HG03442 (cell line): ENCODE results near the gene MEF2D.

Source experiments
- ATAC-seq: cut with Tn5 transposase; IDR thresholded peaks from one replicate; pipeline ENCODE4 v1.9.1; 2021; ENCODE audit warnings: mild to moderate bottlenecking, moderate library complexity; ENCODE audit not compliant: unreplicated experiment

The MEF2D gene

DNA sequence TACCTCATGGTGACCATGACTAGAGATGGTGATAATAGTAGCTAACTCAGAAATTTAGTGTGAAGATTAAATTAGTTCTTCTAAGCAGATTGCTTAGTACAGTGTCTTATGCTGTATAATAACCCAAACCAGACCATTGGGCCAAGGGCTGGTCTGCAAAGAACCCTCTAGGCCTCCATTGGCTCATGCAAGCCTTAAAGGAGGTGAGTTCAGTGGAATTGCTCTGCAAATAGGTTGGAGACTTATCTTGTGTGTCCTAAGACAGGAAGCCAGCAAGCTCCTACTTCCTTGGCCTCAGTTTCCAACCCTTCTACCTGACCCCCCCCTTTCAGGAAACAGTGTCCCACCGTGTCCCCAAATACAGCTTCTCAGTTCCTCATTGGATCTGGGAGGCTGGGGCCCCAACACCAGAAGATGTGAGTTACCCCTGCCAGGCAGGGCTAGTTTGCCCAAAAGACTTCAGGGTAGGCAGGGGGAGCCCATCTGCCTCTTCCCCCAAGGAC is 1.9 kb upstream of the MEF2D start:
- no peak for ATAC-seq

- ATAC-seq = peak; percentile 45
These were observed 375 bp upstream of the MEF2D start for GRCh38 chr1:156500793-156501506.

- no peak for ATAC-seq
These were observed 583 bp downstream of the MEF2D start for GRCh38 chr1:156499842-156500542.

GRCh38 chr1:156499194-156499841 is 1.3 kb downstream of the MEF2D start:
- ATAC-seq = no peak

DNA sequence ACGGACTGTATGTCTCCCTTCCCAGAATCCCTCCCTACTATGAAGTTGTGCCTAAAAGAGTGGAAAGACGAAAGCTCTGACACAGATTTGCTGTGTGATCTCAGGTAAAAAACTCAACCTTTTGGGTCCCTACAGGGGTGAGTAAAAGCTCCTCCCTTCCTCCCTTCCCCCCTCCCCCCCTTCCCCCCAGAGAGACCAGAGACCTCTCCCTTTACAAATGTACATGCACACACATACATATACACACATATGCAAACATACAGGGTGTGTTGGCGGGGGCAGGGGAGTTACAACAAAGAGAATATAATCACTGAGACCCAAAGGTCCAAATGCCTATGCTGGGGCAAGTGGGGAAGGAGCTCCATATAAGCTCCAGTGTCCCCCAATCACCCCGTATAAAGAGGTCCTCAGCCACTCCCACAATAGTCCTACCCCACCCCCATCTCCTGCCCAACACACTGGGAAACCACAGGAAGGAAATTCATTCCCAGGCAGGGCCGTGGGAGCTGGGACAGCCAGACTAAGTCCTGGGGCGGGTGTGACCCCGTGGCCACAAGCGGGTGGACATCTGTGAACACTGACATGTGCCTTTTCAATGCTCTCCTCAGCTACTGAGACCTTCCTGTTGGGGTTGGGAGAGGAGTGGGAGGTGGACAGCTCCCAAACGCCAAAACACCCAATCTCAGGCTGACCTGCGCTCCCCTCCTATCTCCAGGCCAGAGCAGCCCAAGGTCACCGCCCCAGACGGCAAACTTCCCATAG is 2.0 kb downstream of the MEF2D start:
- ATAC-seq = no peak

- ATAC-seq = no peak
These were observed 2.7 kb downstream of the MEF2D start for GRCh38 chr1:156497743-156498431.

GRCh38 chr1:156497078-156497742 is 3.4 kb downstream of the MEF2D start:
- ATAC-seq = no peak

GRCh38 chr1:156496211-156496761 is 4.3 kb downstream of the MEF2D start:
- ATAC-seq = no peak

GRCh38 chr1:156495401-156496140 is 5.0 kb downstream of the MEF2D start:
- ATAC-seq = no peak

GRCh38 chr1:156494309-156494895 is 6.2 kb downstream of the MEF2D start:
- no peak for ATAC-seq

DNA sequence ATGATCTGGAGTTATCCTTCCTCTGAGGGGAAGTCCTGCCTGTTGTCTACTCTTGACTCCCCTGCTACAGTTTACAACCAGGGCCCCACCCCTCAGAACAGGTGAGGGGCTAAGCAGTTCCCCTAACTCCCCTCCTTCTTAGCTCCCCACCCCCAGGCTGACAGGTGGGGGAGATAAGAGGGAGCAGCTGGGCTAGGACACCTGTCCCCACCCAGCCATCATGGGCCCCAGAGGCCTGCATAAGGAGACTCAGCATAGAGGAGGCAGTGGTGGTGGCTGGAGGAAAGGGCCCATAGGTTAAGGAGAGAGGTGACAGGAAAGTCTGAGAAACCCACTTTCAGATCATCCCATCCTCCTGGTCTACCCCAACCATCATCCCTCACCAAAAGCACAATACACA is 6.8 kb downstream of the MEF2D start:
- no peak for ATAC-seq

- ATAC-seq = no peak
These were observed 7.4 kb downstream of the MEF2D start for GRCh38 chr1:156493154-156493631.

GRCh38 chr1:156492591-156493080 is 7.9 kb downstream of the MEF2D start:
- no peak for ATAC-seq

DNA sequence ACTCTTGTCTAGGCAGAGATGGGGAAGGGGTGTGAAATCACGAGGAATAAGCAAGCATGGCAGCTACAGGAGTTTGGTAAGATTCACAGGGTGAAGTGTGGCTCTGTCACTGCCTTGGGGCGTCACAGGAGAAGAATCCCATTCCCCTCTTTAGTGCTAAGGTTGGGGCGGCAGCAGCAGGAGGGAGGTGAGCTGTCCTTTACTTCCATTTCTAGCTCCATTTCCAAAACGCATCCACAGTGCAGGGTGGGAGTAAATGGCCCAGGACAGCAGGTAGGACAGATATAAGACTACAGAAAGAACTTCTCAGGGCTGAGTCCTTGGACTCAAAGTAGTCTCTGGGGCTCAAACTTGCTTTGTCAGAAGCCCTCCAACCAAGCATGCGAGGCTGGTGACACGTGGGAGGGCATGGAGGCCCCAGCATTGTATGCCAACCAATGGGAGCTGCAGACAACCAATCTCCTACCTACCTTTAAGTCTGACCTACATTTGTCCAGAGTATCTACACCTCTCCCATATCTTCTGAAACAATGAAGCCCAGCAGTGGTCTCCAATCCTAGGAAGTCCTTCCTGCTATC is 8.5 kb downstream of the MEF2D start:
- no peak for ATAC-seq

- no peak for ATAC-seq
These were observed 9.2 kb downstream of the MEF2D start for GRCh38 chr1:156491151-156491949.

- no peak for ATAC-seq
These were observed 10.1 kb downstream of the MEF2D start for GRCh38 chr1:156490401-156491032.

DNA sequence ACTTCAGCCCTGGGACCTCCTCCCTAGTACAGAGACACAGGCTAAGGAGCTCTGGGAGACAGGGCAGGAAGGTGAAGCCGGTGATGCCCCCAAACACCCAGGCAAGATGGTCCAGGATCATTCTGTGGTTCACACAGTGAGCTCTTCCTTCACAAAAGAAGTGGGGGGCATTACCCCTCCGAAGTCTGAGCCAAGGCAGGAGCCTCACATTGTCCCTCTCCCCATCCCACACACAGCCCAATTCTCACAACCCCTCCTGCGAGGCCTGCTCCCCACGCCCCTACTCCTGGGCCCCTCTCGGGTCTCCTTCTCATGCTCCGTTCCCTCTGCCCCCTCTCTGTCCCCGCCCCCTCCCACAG is 10.7 kb downstream of the MEF2D start:
- ATAC-seq = no peak
